Suppressor macrophage treated with lipopolysaccharide for 4 hours (primary cell): Measurements from ENCODE around the gene PAPPA.

Source experiments
- DNase-seq: peaks from one replicate; pipeline ENCODE4 v3.0.0-alpha.2; 2020

PAPPA gene

GRCh38 chr9:116236979-116237378 lies 83.4 kb downstream of the PAPPA start:
- DNase-seq = no peak

- no peak for DNase-seq
Observed at GRCh38 chr9:116237456-116237855, 83.9 kb downstream of the PAPPA start.

GRCh38 chr9:116238225-116238624 lies 84.6 kb downstream of the PAPPA start:
- no peak for DNase-seq

GRCh38 chr9:116238776-116239340 lies 85.3 kb downstream of the PAPPA start:
- DNase-seq = no peak

GRCh38 chr9:116243708-116244107 lies 90.1 kb downstream of the PAPPA start:
- no peak for DNase-seq

- no peak for DNase-seq
Observed at GRCh38 chr9:116247284-116247683, 93.7 kb downstream of the PAPPA start.

GRCh38 chr9:116247791-116248374 lies 94.3 kb downstream of the PAPPA start:
- no peak for DNase-seq

GRCh38 chr9:116250891-116251290 lies 97.3 kb downstream of the PAPPA start:
- DNase-seq = no peak

GRCh38 chr9:116251366-116251765 lies 97.8 kb downstream of the PAPPA start:
- DNase-seq = no peak

- no peak for DNase-seq
Observed at GRCh38 chr9:116260531-116260930, 106.9 kb downstream of the PAPPA start.

GRCh38 chr9:116262448-116262847 lies 108.9 kb downstream of the PAPPA start:
- no peak for DNase-seq

- no peak for DNase-seq
Observed at GRCh38 chr9:116264361-116264760, 110.8 kb downstream of the PAPPA start.

- DNase-seq = no peak
Observed at GRCh38 chr9:116267021-116267420, 113.4 kb downstream of the PAPPA start.

- no peak for DNase-seq
Observed at GRCh38 chr9:116269250-116269649, 115.7 kb downstream of the PAPPA start.

GRCh38 chr9:116270546-116270945 lies 117.0 kb downstream of the PAPPA start:
- no peak for DNase-seq

- DNase-seq = no peak
Observed at GRCh38 chr9:116271340-116271739, 117.7 kb downstream of the PAPPA start.

- DNase-seq = no peak
Observed at GRCh38 chr9:116271991-116272390, 118.4 kb downstream of the PAPPA start.

GRCh38 chr9:116274293-116274692 lies 120.7 kb downstream of the PAPPA start:
- no peak for DNase-seq

- no peak for DNase-seq
Observed at GRCh38 chr9:116275418-116276195, 122.0 kb downstream of the PAPPA start.

GRCh38 chr9:116276196-116276493 lies 122.6 kb downstream of the PAPPA start:
- DNase-seq = no peak

- DNase-seq = no peak
Observed at GRCh38 chr9:116276651-116277121, 123.1 kb downstream of the PAPPA start.

GRCh38 chr9:116278326-116278725 lies 124.7 kb downstream of the PAPPA start:
- DNase-seq = no peak

GRCh38 chr9:116279230-116279629 lies 125.6 kb downstream of the PAPPA start:
- DNase-seq = no peak

- no peak for DNase-seq
Observed at GRCh38 chr9:116280529-116280928, 126.9 kb downstream of the PAPPA start.

GRCh38 chr9:116282597-116282996 lies 129.0 kb downstream of the PAPPA start:
- DNase-seq = no peak
